IPS-11a (cell line): ENCODE measurements around the gene IFT172.
"Not testable (repeated sequence)": the region's sequence is repeated elsewhere in the genome, so short reads cannot be mapped to it uniquely, and the experiment has no call there.

Source experiments
- H3K4me3 ChIP-seq: one replicate; pipeline ENCODE4 v1.5.1; 2013; ENCODE audit warnings: low read depth, low read length, control low read depth

IFT172 gene

GRCh38 chr2:27489498-27490397 lies at the start of gene IFT172:
IFT172 (minus strand) TSS chr2:27489743; CDS start chr2:27489653, 90 bp downstream.
- peak within 1 kb of the TSS; percentile 68 for H3K4me3 ChIP-seq

- not testable (repeated sequence) for H3K4me3 ChIP-seq
These were observed 49.4 kb upstream of the IFT172 start for GRCh38 chr2:27538839-27539450.

- H3K4me3 ChIP-seq = no peak overlapping the region
These were observed 47.7 kb upstream of the IFT172 start for GRCh38 chr2:27537287-27537686.

GRCh38 chr2:27531983-27532382 lies 42.4 kb upstream of the IFT172 start:
- H3K4me3 ChIP-seq = no peak overlapping the region

- H3K4me3 ChIP-seq = no peak overlapping the region
These were observed 37.6 kb upstream of the IFT172 start for GRCh38 chr2:27527182-27527581.

- no peak overlapping the region for H3K4me3 ChIP-seq
These were observed 32.9 kb upstream of the IFT172 start for GRCh38 chr2:27522400-27522945.

GRCh38 chr2:27520316-27520715 lies 30.8 kb upstream of the IFT172 start:
- H3K4me3 ChIP-seq = no peak overlapping the region

GRCh38 chr2:27518782-27519113 lies 29.2 kb upstream of the IFT172 start:
- no peak overlapping the region for H3K4me3 ChIP-seq

- no peak overlapping the region for H3K4me3 ChIP-seq
These were observed 28.7 kb upstream of the IFT172 start for GRCh38 chr2:27518113-27518781.

- H3K4me3 ChIP-seq = no peak overlapping the region
These were observed 19.8 kb upstream of the IFT172 start for GRCh38 chr2:27509326-27509725.

- no peak overlapping the region for H3K4me3 ChIP-seq
These were observed 17.8 kb upstream of the IFT172 start for GRCh38 chr2:27507293-27507692.

GRCh38 chr2:27506587-27506986 lies 17.0 kb upstream of the IFT172 start:
- no peak overlapping the region for H3K4me3 ChIP-seq

- H3K4me3 ChIP-seq = no peak overlapping the region
These were observed 12.6 kb upstream of the IFT172 start for GRCh38 chr2:27502142-27502541.

- no peak overlapping the region for H3K4me3 ChIP-seq
These were observed 11.5 kb upstream of the IFT172 start for GRCh38 chr2:27501042-27501441.

GRCh38 chr2:27498975-27499374 lies 9.4 kb upstream of the IFT172 start:
- H3K4me3 ChIP-seq = no peak overlapping the region

GRCh38 chr2:27497288-27497627 lies 7.7 kb upstream of the IFT172 start:
- no peak overlapping the region for H3K4me3 ChIP-seq

GRCh38 chr2:27496357-27497287 lies 7.1 kb upstream of the IFT172 start, which contains the start of gene GCKR:
GCKR (plus strand) TSS chr2:27496839; CDS start chr2:27496905, 66 bp downstream.
- peak within 1 kb of the TSS; percentile 69 for H3K4me3 ChIP-seq

- H3K4me3 ChIP-seq = peak overlapping the region; percentile 69
These were observed 6.4 kb upstream of the IFT172 start for GRCh38 chr2:27495840-27496356.

GRCh38 chr2:27494944-27495554 lies 5.5 kb upstream of the IFT172 start, which contains the start of gene FNDC4:
FNDC4 (minus strand) TSS chr2:27495200; CDS start chr2:27494679, 521 bp downstream.
- peak within 1 kb of the TSS; percentile 69 for H3K4me3 ChIP-seq
